ENCODE data around the gene EIF4H. TPM values are rescaled to one million over a fixed set of nuclear protein-coding genes. Genes with fewer than 3 reads are reported as not detected.

EIF4H gene
- total and polyA plus RNA-seq, 2 of the 8 experiments (the other 6 are each of a cell fraction or from before 2014, with no cell fraction given), result 323 to 382 TPM

- TF ChIP-seq RNF2 (IDR thresholded peaks at IDR 0.05; ENCODE audit: borderline replicate concordance, low read depth, low read length, missing control alignments, poor library complexity, severe bottlenecking), result no peak
- no peak for TF ChIP-seq EP300 (IDR thresholded peaks at IDR 0.05; ENCODE audit: borderline replicate concordance in 1 of 2, low read depth in 2 of 2, low read length in 2 of 2)
- no peak for TF ChIP-seq GABPA (IDR thresholded peaks at IDR 0.05; ENCODE audit: borderline replicate concordance, insufficient read depth, low read length)
- TF ChIP-seq CTCF (IDR thresholded peaks at IDR 0.05; ENCODE audit: control extremely low read depth in 1 of 3, insufficient read depth in 1 of 3, low read depth in 1 of 3, low read length in 3 of 3), result no peak
- TF ChIP-seq KDM5A (IDR thresholded peaks at IDR 0.05; ENCODE audit: low read length), result no peak
- no peak for TF ChIP-seq BRCA1 (IDR thresholded peaks at IDR 0.05; ENCODE audit: low read depth, low read length)
Observed at GRCh38 chr7:74223711-74224510, 49.8 kb downstream of the EIF4H start (continued).

Data from H1 (cell line).